GM12865 (cell line): ENCODE measurements around the gene PAK6.
A peak's percentile ranks its signal among the peaks of the same experiment; 100 is the strongest.

ENCODE experiments used
- DNase-seq: peaks from one replicate; pipeline ENCODE4 v3.0.0; 2010; ENCODE audit warnings: low read depth
- H3K4me3 ChIP-seq: 2 replicates; pipeline ENCODE4 v1.5.1; 2011; ENCODE audit warnings: mild to moderate bottlenecking, low read depth, low read length, control low read depth
- CTCF ChIP-seq: IDR thresholded peaks from 2 replicates; pipeline ENCODE4 v1.5.1; 2011; ENCODE audit warnings: low read length, control low read depth, low read depth, inconsistent platforms; ENCODE audit not compliant: insufficient read depth; ENCODE audit errors: missing control alignments

The PAK6 gene

GRCh38 chr15:40281801-40282146 lies 42.9 kb downstream of the PAK6 start:
- no peak for TF ChIP-seq CTCF
- no peak for DNase-seq
- no peak overlapping the region; the same call in 1 of the 2 replicates for H3K4me3 ChIP-seq

- peak; percentile 38 for DNase-seq
These were observed 43.4 kb downstream of the PAK6 start for GRCh38 chr15:40282147-40282868.

GRCh38 chr15:40282869-40283614 lies 44.2 kb downstream of the PAK6 start, which contains the start of gene ANKRD63:
Gene ANKRD63, minus strand, starts transcription at chr15:40283064. Its CDS starts 478 bp downstream, at chr15:40282586.
- peak within 1 kb of the TSS; percentile 43 for H3K4me3 ChIP-seq
- no peak for TF ChIP-seq CTCF
- DNase-seq, result no peak

More at GRCh38 chr15:40282147-40282868, 43.4 kb downstream of the PAK6 start:
- peak overlapping the region; percentile 43 for H3K4me3 ChIP-seq
- TF ChIP-seq CTCF, result peak; percentile 49

- no peak for DNase-seq
- no peak for TF ChIP-seq CTCF
- H3K4me3 ChIP-seq, result no peak overlapping the region
These were observed 44.9 kb downstream of the PAK6 start for GRCh38 chr15:40283615-40284300.

GRCh38 chr15:40285151-40285550 lies 46.3 kb downstream of the PAK6 start:
- DNase-seq, result no peak
- no peak for TF ChIP-seq CTCF
- no peak overlapping the region for H3K4me3 ChIP-seq

- TF ChIP-seq CTCF, result no peak
- no peak for DNase-seq
- no peak overlapping the region for H3K4me3 ChIP-seq
These were observed 46.7 kb downstream of the PAK6 start for GRCh38 chr15:40285554-40286011.
